Lung (tissue), 12 donors: ENCODE measurements around the gene DMRTA1. TPM values are rescaled to one million over a fixed set of nuclear protein-coding genes. Genes with fewer than 3 reads are reported as not detected.
"Not testable (repeated sequence)": the region's sequence is repeated elsewhere in the genome, so short reads cannot be mapped to it uniquely, and the experiment has no call there.

Source experiments
- ATAC-seq: fragments of 200-7000 bp; cut with Tn5 transposase; one replicate; pipeline ENCODE4 v1.9.1; 2020; ENCODE audit warnings: moderate number of reproducible peaks; ENCODE audit not compliant: insufficient read depth, low FRiP score
- DNase-seq, 3 donors: peaks; one replicate each; pipeline ENCODE4 v3.0.0-alpha.2; 2013 to 2017
- H3K27ac ChIP-seq, 2 donors: one replicate each; pipeline ENCODE4 v1.5.1; 2013; ENCODE audit warnings: mild to moderate bottlenecking in 2 of 2, moderate library complexity in 2 of 2, control low read depth in 1 of 2, inconsistent platforms in 1 of 2, low read depth in 1 of 2, low read length in 1 of 2
- H3K27me3 ChIP-seq, 3 donors: one replicate each; pipeline ENCODE4 v1.5.1; 2013; ENCODE audit warnings: low read length in 2 of 3; ENCODE audit not compliant: control insufficient read depth in 3 of 3, insufficient read depth in 3 of 3
- H3K36me3 ChIP-seq, 4 donors: one replicate each; pipeline ENCODE4 v1.5.1; 2013; ENCODE audit warnings: low read length in 4 of 4, mild to moderate bottlenecking in 1 of 4, moderate library complexity in 1 of 4; ENCODE audit not compliant: control insufficient read depth in 4 of 4, insufficient read depth in 4 of 4
- H3K4me1 ChIP-seq, 5 donors: one replicate each; pipeline ENCODE4 v1.5.1; 2013; ENCODE audit warnings: low read length in 5 of 5, mild to moderate bottlenecking in 2 of 5, moderate library complexity in 1 of 5; ENCODE audit not compliant: control insufficient read depth in 5 of 5, insufficient read depth in 5 of 5
- H3K4me3 ChIP-seq: one replicate; pipeline ENCODE4 v1.5.1; 2013; ENCODE audit warnings: mild to moderate bottlenecking, control low read depth, moderate library complexity
- H3K9ac ChIP-seq, 2 donors: one replicate each; pipeline ENCODE4 v1.5.1; 2013; ENCODE audit warnings: low read length in 2 of 2, control low read depth in 1 of 2; ENCODE audit not compliant: insufficient read depth in 1 of 2
- H3K9me3 ChIP-seq, 4 donors: one replicate each; pipeline ENCODE4 v1.5.1; 2013; ENCODE audit warnings: low read length in 3 of 4, mild to moderate bottlenecking in 1 of 4, moderate library complexity in 1 of 4; ENCODE audit not compliant: control insufficient read depth in 4 of 4, insufficient read depth in 3 of 4
- WGBS, 2 donors: extraction: QIAGEN DNeasy Blood & Tissue Kit; methylation state at CpG; one replicate each; pipeline ENCODE4 v1.1.7; 2013; 5-methylcytosine and 5-hydroxymethylcytosine counted together
- polyA plus RNA-seq, 2 donors: library from polyadenylated mRNA; stranded (reverse); fragments of 200-250 nt; gene quantifications; one replicate each; pipeline ENCODE4 v1.2.1, GENCODE V29; 2013
- total RNA-seq, 2 donors: library from RNA; depleted of rRNA in 1 of 2; stranded (reverse); fragments of >200 nt in 1 of 2; gene quantifications; one replicate each; pipeline ENCODE4 v1.2.1, GENCODE V29; 2014 to 2021
- TF ChIP-seq, protein P1 (sequence below): IDR thresholded peaks from 2 replicates; pipeline ENCODE4 v1.5.1; 2012; ENCODE audit warnings: mild to moderate bottlenecking; ENCODE audit errors: control extremely low read depth, extremely low read depth
- donor health status: control.
- donor health status: control.
- donor health status: Bipolar disorder and iron deficiency.
- donor health status: healthy.
- donor health status: DM: yes; HTN: yes; CAD: no.

DMRTA1 gene
- total and polyA plus RNA-seq, 4 donors, result 0.69 to 4.2 (median 1.4) TPM

- Histone ChIP-seq H3K4me1 (no peaks in the 10 kb centered on the region), H3K9me3 (peaks cover 0 to 2% (median 0%) of the 10 kb centered on the region in 4 donors), H3K27me3 (no peaks in the 10 kb centered on the region), H3K27ac (no peak overlapping the region), H3K9ac (no peak overlapping the region), H3K4me3 (no peak overlapping the region), H3K36me3 (no peaks in the 10 kb centered on the region)
- TF ChIP-seq, protein P1, sequence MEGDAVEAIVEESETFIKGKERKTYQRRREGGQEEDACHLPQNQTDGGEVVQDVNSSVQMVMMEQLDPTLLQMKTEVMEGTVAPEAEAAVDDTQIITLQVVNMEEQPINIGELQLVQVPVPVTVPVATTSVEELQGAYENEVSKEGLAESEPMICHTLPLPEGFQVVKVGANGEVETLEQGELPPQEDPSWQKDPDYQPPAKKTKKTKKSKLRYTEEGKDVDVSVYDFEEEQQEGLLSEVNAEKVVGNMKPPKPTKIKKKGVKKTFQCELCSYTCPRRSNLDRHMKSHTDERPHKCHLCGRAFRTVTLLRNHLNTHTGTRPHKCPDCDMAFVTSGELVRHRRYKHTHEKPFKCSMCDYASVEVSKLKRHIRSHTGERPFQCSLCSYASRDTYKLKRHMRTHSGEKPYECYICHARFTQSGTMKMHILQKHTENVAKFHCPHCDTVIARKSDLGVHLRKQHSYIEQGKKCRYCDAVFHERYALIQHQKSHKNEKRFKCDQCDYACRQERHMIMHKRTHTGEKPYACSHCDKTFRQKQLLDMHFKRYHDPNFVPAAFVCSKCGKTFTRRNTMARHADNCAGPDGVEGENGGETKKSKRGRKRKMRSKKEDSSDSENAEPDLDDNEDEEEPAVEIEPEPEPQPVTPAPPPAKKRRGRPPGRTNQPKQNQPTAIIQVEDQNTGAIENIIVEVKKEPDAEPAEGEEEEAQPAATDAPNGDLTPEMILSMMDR, result no peak
- DNase-seq (peak in 1 of 3 donors; percentile 0), ATAC-seq (no peak)
- WGBS, 2 donors, result 72 to 73% methylated on average over 1 of the region's 1 CpG
These were observed 37.0 kb downstream of the DMRTA1 start for GRCh38 chr9:22483528-22484070.

GRCh38 chr9:22496197-22496596, 49.6 kb downstream of the DMRTA1 start:
- H3K9me3 ChIP-seq, H3K36me3 ChIP-seq, H3K9ac ChIP-seq, H3K27me3 ChIP-seq, H3K27ac ChIP-seq, ATAC-seq, DNase-seq, H3K4me1 ChIP-seq, H3K4me3 ChIP-seq: not testable (repeated sequence)
- WGBS, 2 donors, result 67 to 75% methylated on average over 4 of the region's 4 CpGs
